GM21717 (cell line): ENCODE measurements around the gene NHLRC4.

Experiments
- ATAC-seq: cut with Tn5 transposase; IDR thresholded peaks from one replicate; pipeline ENCODE4 v1.9.1; 2021; ENCODE audit warnings: mild to moderate bottlenecking, moderate library complexity; ENCODE audit not compliant: unreplicated experiment

Gene NHLRC4

GRCh38 chr16:565419-566330 lies 1.1 kb upstream of the NHLRC4 start:
- ATAC-seq: no peak

DNA sequence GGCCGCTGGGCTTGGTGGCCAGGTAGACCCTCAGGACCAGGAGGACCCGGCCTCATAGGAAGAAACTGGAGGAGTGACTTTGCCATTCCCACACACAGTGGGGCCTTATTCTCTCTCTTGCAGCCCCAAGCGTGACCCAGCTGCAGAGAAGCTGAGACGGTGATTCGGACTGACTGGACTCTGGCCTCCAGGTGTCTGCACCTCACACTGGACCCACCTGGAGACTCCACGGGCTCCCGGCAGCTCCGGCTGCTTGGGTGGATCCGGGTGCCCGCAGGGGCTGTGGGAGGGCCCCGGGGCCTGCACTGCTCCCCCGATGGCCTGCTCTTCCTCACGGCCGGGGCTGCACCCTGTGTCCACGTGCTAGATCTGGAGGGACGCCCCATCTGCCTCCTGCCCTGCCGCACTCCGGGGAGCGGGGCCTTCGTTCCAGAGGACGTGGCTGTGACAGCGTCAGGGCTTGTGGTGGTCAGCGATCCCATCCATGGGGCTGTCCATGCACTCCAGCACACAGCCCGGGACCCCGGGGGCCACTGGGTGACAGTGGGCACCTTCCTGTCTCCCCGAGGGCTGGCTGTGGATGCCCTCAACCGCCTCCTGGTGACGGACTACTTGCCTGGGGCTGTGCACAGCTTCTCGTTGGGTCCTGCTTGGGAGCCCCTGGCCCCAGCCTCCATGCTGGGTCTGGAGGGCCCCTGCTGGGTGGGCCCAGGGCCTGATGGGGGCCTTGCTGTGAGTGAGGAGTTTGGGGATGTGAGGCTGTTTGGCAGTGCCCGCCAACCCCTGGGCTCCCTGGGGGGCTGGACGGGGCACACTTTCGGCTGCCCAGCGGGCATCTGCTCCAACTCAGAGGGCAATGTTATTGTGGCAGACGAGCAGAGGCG lies 810 bp downstream of the NHLRC4 start:
- no peak for ATAC-seq

- ATAC-seq: no peak
These were observed 1.8 kb downstream of the NHLRC4 start for GRCh38 chr16:568401-569258.

- ATAC-seq: no peak
These were observed 2.8 kb downstream of the NHLRC4 start, which contains the start of gene PIGQ for GRCh38 chr16:569445-570254. Gene PIGQ (plus strand): TSS chr16:569968. CDS start chr16:574075, 4,107 bp downstream.

DNA sequence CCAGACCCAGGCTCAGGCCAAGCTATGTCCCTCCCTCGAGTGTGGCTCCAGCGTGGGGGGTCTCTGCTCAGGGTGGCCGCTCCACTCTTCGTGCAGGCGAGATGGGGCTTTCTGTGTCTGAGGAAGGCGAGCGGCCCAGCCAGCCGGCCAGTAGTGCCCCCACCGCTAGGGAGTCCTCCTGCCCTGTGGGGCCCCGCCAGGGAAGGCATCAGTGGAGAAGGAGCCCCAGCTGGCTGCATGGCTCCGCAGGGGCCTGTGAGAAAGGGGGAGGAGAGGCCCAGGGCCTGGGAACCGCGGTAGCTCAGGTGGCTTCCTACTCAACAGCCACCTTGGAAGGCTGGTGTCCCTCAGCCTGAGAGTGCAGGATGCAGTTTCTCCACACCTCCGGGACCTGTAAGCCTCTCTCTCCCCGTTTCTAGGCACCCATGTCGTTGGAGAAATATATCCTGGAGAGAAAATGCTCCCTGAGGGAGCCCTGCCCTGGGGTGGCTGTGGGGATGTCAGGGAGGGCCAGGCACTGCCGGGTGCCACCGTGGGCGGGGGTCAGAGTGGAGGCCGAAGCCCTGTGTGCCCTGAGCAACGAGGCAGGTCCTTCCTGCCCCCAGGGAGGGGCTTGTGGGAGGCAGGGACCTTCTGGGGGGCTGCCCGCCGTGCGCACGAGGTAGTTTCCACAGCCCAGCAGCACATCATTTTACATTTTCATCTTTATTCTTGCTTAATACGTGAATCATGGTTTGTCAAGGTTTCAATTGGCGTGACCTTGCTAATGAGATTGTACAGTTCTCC lies 6.3 kb downstream of the NHLRC4 start:
- no peak for ATAC-seq

GRCh38 chr16:574021-574760 lies 7.4 kb downstream of the NHLRC4 start:
- ATAC-seq: no peak

GRCh38 chr16:575354-576196 lies 8.8 kb downstream of the NHLRC4 start:
- no peak for ATAC-seq

GRCh38 chr16:576197-576822 lies 9.5 kb downstream of the NHLRC4 start:
- no peak for ATAC-seq

GRCh38 chr16:576823-577201 lies 10.0 kb downstream of the NHLRC4 start:
- no peak for ATAC-seq

DNA sequence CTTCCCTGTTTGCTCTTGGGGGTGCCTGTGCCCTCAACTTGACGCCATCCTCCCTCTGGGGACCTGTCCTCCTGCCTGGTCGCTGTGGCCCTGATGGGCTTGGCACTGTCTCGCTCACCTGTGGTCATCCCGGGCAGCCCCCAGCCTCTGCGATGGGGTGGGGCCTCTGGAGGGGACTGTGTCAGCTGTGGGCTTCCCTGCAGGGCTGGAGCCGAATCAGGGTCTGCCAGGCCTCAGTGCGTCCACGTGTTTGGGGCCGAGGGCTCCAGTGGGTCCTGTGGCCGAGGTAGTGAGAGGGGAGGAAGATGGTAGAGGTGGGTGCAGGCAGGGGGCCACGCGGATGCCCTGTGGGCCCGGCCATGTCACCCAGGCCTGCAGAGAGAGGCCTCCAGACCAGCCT lies 11.0 kb downstream of the NHLRC4 start:
- ATAC-seq: no peak

DNA sequence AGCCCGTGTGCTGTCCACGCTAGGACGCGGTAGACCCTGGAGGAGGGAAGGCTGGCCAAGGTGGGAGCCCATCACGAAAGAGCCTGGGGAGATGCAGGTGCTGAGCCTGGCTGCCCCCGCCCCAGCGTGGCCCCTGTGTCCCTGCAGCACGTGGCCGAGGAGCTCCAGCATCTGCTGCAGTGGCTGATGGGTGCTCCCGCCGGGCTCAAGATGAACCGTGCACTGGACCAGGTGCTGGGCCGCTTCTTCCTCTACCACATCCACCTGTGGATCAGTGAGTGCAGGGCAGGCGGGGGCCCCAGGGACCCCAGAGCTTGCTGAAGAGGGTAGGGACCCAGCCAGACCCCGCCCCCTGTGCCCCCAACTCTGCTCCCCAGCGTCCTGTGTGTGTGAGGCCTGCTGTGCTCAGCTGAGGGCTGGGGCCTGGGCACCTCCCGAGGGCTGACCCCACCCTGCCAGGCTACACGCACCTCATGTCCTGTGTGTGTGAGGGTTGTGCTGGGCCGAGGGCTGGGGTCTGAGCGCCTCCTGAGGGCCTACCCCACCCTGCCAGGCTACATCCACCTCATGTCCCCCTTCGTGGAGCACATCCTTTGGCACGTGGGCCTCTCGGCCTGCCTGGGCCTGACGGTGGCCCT lies 11.5 kb downstream of the NHLRC4 start:
- no peak for ATAC-seq

DNA sequence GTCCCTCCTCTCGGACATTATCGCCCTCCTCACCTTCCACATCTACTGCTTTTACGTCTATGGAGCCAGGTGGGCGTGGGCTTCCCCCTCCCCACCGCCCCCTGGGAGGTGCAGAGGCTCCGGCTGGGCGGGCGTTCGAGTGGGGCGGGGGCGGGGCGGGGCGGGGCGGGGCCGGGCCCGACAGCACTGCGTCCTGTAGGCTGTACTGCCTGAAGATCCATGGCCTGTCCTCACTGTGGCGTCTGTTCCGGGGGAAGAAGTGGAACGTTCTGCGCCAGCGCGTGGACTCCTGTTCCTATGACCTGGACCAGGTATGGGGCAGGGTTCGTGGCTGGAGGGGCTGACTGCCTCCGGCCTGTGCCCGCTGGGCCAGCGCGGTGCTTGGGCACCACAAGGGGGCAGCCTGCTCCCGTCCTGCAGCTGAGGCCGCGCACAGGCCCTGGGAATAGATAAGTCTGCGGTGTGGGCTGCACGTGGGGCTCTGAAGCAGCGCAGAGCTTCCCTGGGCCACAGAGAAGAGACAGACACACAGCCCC lies 12.1 kb downstream of the NHLRC4 start:
- no peak for ATAC-seq

- ATAC-seq: no peak
These were observed 13.5 kb downstream of the NHLRC4 start for GRCh38 chr16:580141-580945.

- ATAC-seq: no peak
These were observed 14.2 kb downstream of the NHLRC4 start for GRCh38 chr16:580946-581498.

DNA sequence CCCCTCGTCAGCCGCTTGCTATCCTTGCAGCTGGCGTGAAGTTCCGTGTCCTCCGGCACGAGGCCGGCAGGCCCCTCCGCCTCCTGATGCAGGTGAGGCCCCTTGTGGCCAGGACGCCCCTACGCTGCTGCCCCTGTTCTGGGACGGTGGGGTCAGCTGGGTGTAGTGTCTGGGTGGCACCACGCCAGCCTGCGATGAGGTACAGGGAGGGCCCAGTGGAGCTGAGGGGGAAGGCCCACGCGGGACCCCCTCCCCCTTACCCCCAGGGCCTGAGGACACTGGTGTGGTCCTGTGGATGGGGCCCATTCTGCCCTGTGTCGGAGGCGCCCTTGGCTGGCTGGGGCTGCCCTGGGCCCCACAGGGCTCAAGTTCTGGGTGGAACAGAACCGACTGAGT lies 15.4 kb downstream of the NHLRC4 start:
- ATAC-seq: no peak
